ENCODE data around the gene CORO7. TPM values are rescaled to one million over a fixed set of nuclear protein-coding genes. Genes with fewer than 3 reads are reported as not detected.

The CORO7 gene
- polyA plus RNA-seq, 3 donors = 44.7 to 181 (median 68.4) TPM

DNA sequence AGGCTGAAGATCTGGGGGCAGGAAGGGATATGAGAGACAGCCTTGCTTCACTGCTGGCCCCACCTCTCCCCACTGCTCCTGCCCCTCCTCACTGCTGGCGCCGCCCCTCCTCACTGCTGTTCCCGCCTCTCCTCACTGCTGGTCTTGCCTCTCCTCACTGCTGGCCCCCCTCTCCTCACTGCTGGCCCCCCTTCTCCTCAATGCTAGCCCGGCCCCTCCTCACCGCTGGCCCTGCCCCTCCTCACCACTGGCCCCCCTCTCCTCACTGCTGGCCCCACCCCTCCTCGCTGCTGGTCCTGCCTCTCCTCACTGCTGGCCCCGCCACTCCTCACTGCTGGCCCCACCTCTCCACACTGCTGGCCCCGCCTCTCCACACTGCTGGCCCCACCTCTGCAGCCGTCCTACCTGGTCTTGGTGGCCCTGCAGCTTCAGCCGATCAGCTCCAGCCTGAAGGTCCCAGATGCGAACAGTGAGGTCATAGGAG, 55.8 kb downstream of the CORO7 start:
- H3K27ac Mint-ChIP-seq = peak overlapping the region in 2 of 7 donors; percentile 46 to 54
- Histone ChIP-seq H4K20me1 (ENCODE audit: insufficient read depth, low read length) (peaks cover 84% of the 10 kb centered on the region), H3K4me2 (replicated peaks; ENCODE audit: extremely low read depth, low read length, poor library complexity, severe bottlenecking) (no peak overlapping the region), H3K9me3 (replicated peaks in 1 of 2; ENCODE audit: control insufficient read depth in 1 of 2, insufficient read depth in 1 of 2, low read length in 2 of 2) (no peaks in the 10 kb centered on the region), H3K27me3 (ENCODE audit: control insufficient read depth in 2 of 2, insufficient read depth in 2 of 2, low read length in 2 of 2) (no peaks in the 10 kb centered on the region), H3K4me3 (replicated peaks in 1 of 3; ENCODE audit: low read depth in 2 of 3, low read length in 3 of 3) (no peak overlapping the region), H3K27ac (ENCODE audit: low read depth in 1 of 2, low read length in 2 of 2) (peak overlapping the region in 1 of 2 donors; percentile 8), H3K4me1 (ENCODE audit: control insufficient read depth in 1 of 2, insufficient read depth in 2 of 2, low read length in 2 of 2) (no peaks in the 10 kb centered on the region), H3K36me3 (replicated peaks in 1 of 2; ENCODE audit: control insufficient read depth in 1 of 2, insufficient read depth in 2 of 2, low read length in 2 of 2) (peaks cover 80 to 93% of the 10 kb centered on the region in 2 donors), H3K9ac (ENCODE audit: insufficient read depth, low read length, poor library complexity, severe bottlenecking) (no peak overlapping the region), H2AFZ (ENCODE audit: insufficient read depth, low read depth, low read length, poor library complexity, severe bottlenecking) (no peak overlapping the region), H3K79me2 (ENCODE audit: insufficient read depth, low read length) (no peaks in the 10 kb centered on the region)
- H3K36me3 Mint-ChIP-seq = peaks cover 67 to 97% of the 10 kb centered on the region in 2 donors
- intact Hi-C loops (cut with micrococcal nuclease) = no loop called here
- no peaks in the 10 kb centered on the region for H3K4me1 Mint-ChIP-seq
- H3K9me3 Mint-ChIP-seq = no peaks in the 10 kb centered on the region
- WGBS (ENCODE audit: insufficient coverage) = 89% methylated on average over 7 of the region's 11 CpGs
- no peak overlapping the region for H3K4me3 Mint-ChIP-seq
- TF ChIP-seq, protein P1, sequence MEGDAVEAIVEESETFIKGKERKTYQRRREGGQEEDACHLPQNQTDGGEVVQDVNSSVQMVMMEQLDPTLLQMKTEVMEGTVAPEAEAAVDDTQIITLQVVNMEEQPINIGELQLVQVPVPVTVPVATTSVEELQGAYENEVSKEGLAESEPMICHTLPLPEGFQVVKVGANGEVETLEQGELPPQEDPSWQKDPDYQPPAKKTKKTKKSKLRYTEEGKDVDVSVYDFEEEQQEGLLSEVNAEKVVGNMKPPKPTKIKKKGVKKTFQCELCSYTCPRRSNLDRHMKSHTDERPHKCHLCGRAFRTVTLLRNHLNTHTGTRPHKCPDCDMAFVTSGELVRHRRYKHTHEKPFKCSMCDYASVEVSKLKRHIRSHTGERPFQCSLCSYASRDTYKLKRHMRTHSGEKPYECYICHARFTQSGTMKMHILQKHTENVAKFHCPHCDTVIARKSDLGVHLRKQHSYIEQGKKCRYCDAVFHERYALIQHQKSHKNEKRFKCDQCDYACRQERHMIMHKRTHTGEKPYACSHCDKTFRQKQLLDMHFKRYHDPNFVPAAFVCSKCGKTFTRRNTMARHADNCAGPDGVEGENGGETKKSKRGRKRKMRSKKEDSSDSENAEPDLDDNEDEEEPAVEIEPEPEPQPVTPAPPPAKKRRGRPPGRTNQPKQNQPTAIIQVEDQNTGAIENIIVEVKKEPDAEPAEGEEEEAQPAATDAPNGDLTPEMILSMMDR (IDR thresholded peaks at IDR 0.05) = no peak
- no peak for DNase-seq
- peaks cover 1 to 3% (median 3%) of the 10 kb centered on the region in 3 donors for H3K27me3 Mint-ChIP-seq (ENCODE audit: low read depth in 3 of 3)

DNA sequence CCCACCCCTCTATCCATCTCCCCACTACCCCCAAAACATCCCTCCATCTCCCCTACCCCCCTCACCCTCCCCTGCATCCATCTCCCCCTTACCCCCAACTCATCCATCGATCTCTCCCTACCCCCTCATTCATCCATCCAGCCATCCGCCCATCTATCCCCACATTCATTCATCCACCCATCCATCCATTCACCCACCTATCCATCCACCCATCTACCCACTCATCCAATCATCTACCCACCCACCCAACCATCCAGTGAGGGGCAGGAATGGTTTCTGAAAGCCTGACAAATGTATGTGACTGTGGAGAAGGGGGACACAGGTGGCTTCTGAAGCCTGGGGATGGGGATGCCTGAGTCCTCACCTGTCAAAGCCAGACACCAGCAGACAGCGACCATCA, 56.5 kb downstream of the CORO7 start:
- Mint-ChIP-seq H3K4me1 (no peaks in the 10 kb centered on the region), H3K9me3 (no peaks in the 10 kb centered on the region), H3K4me3 (no peak overlapping the region), H3K27ac (peak overlapping the region in 2 of 7 donors; percentile 24 to 61), H3K27me3 (ENCODE audit: low read depth in 3 of 3) (peaks cover 1% of the 10 kb centered on the region in 3 donors), H3K36me3 (peaks cover 64 to 97% of the 10 kb centered on the region in 2 donors)
- Histone ChIP-seq H3K9me3 (replicated peaks in 1 of 2; ENCODE audit: control insufficient read depth in 1 of 2, insufficient read depth in 1 of 2, low read length in 2 of 2) (no peaks in the 10 kb centered on the region), H3K4me1 (ENCODE audit: control insufficient read depth in 1 of 2, insufficient read depth in 2 of 2, low read length in 2 of 2) (no peaks in the 10 kb centered on the region), H3K36me3 (replicated peaks in 1 of 2; ENCODE audit: control insufficient read depth in 1 of 2, insufficient read depth in 2 of 2, low read length in 2 of 2) (peaks cover 78 to 93% of the 10 kb centered on the region in 2 donors), H4K20me1 (ENCODE audit: insufficient read depth, low read length) (peaks cover 81% of the 10 kb centered on the region), H3K79me2 (ENCODE audit: insufficient read depth, low read length) (no peaks in the 10 kb centered on the region), H3K27ac (ENCODE audit: low read depth in 1 of 2, low read length in 2 of 2) (peak overlapping the region in 1 of 2 donors; percentile 8), H3K9ac (ENCODE audit: insufficient read depth, low read length, poor library complexity, severe bottlenecking) (no peak overlapping the region), H3K27me3 (ENCODE audit: control insufficient read depth in 2 of 2, insufficient read depth in 2 of 2, low read length in 2 of 2) (no peaks in the 10 kb centered on the region), H3K4me3 (replicated peaks in 1 of 3; ENCODE audit: low read depth in 2 of 3, low read length in 3 of 3) (no peak overlapping the region), H2AFZ (ENCODE audit: insufficient read depth, low read depth, low read length, poor library complexity, severe bottlenecking) (no peak overlapping the region), H3K4me2 (replicated peaks; ENCODE audit: extremely low read depth, low read length, poor library complexity, severe bottlenecking) (no peak overlapping the region)
- TF ChIP-seq, protein P1 (IDR thresholded peaks at IDR 0.05) = no peak
- 83% methylated on average over 2 of the region's 3 CpGs for WGBS (ENCODE audit: insufficient coverage)
- DNase-seq = no peak
- intact Hi-C loops (cut with micrococcal nuclease) = no loop called here

All from CD14-positive monocyte (primary cell).